Bronchial epithelial cell (primary cell): ENCODE measurements around the gene SMYD3. TPM values are rescaled to one million over a fixed set of nuclear protein-coding genes. Genes with fewer than 3 reads are reported as not detected.

ENCODE experiments used
- DNase-seq: peaks from one replicate; pipeline ENCODE4 v3.0.0-alpha.2; 2010; ENCODE audit warnings: low read depth
- FAIRE-seq: peaks from 2 replicates; lab custom pipeline; 2011; peaks lifted over from hg19 to GRCh38; lab: Jason Lieb, UNC
- H3K27me3 ChIP-seq: 2 replicates; pipeline ENCODE4 v1.5.1; 2011; ENCODE audit warnings: low read length; ENCODE audit not compliant: control insufficient read depth, insufficient read depth
- H3K36me3 ChIP-seq: 2 replicates; pipeline ENCODE4 v1.5.1; 2011; ENCODE audit warnings: low read length; ENCODE audit not compliant: control insufficient read depth, insufficient read depth
- H3K4me3 ChIP-seq: 2 replicates; pipeline ENCODE4 v1.5.1; 2011; ENCODE audit warnings: mild to moderate bottlenecking, low read depth, low read length, control low read depth
- CTCF ChIP-seq: IDR thresholded peaks from 2 replicates; pipeline ENCODE4 v1.5.1; 2011; ENCODE audit warnings: mild to moderate bottlenecking, moderate library complexity, low read length, control low read depth, inconsistent platforms; ENCODE audit not compliant: insufficient read depth, severe bottlenecking
- total RNA-seq: library from RNA; depleted of rRNA; stranded (reverse); fragments of >200 nt; gene quantifications from 2 replicates; pipeline ENCODE4 v1.2.1, GENCODE V29; 2014

SMYD3 gene
- 6.8 and 17.4 TPM in 2 replicates for total RNA-seq

DNA sequence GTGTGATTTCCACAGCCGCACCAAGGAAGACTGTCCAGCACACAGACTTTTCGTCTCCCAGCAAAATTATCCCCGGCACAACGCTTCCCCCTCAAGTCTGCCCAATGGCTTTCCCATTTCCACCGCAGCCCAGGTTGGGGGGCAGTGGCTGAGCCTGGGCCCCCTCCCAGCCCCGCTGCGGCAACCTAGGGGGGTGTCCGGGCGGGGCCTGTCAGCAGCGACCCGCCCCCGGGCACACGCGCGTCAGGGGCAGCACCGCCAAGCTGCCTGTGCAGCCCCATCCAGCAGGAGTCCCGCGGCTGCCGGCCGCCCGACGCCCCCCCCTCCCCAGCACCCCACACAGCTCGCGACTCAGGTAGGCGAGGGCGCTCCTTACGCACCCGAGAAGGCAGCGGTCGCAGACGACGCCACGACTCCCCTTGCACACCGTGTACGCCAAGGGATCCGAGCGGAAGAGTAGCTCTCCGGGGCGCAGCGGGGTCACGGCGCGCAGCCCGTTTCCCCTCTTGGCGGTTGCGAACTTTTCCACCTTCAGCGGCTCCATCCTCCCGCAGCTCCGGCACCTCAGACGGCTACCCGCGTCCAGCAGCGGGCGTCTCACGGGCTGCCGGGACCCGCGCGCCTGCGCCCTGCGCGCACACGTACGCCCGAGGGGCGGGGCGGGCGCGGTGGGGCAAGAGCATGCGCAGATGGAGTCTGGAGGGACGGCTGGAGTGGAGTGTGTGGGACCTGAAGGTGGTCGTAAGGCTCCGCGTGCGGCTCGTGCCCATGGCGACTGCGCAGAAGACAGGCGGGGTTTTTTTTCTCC is at the start of gene SMYD3:
TSS of gene SMYD3 (minus strand) at position 606 of the 808 bp plus-strand sequence.
- Histone ChIP-seq H3K27me3 (no peaks in the 10 kb centered on the region), H3K4me3 (peak within 1 kb of the TSS; percentile 73), H3K36me3 (no peaks in the 10 kb centered on the region)
- peak; percentile 33 for TF ChIP-seq CTCF
- DNase-seq (peak; percentile 45), FAIRE-seq (no peak)

DNA sequence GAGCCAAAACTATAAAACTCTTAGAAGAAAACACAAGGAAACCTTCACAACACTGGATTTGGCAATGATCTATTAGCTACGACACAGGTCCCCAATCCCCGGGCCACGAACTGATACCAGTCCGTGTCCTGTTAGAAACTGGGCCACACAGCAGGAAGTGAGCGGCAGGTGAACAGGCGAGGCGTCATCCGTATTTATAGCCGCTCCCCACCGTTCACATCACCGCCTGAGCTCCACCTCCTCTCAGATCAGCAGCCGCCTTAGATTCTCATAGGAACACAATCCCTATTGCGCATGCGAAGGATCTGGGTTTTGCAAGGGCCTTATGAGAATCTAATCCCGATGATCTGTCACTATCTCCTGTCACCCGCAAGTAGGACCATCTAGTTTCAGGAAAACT is 47.1 kb upstream of the SMYD3 start:
- no peak for FAIRE-seq
- no peak overlapping the region for H3K4me3 ChIP-seq
- no peak for TF ChIP-seq CTCF
- no peaks in the 10 kb centered on the region for H3K27me3 ChIP-seq
- DNase-seq = no peak
- H3K36me3 ChIP-seq = peaks cover 3% of the 10 kb centered on the region

DNA sequence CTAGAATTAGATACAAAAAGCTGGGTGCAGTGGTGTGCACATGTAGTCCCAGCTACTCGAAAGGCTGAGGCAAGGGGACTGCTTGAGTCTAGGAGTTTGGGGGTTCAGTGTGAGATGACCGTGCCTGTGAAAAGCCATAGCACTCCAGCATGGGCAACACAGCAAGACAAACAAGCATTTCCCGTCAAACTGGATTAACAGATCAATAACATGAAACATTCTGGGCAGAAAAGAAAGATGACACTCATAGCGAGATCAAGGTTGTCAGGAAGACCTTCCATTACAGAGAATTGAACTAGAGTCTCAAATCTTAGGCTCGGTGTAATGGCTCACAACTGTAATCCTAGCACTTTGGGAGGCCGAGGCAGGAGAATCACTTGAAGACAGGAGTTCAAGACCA is 45.0 kb upstream of the SMYD3 start:
- DNase-seq = no peak
- H3K36me3 ChIP-seq = peaks cover 3% of the 10 kb centered on the region
- no peak overlapping the region for H3K4me3 ChIP-seq
- TF ChIP-seq CTCF = no peak
- FAIRE-seq = no peak
- no peaks in the 10 kb centered on the region for H3K27me3 ChIP-seq

GRCh38 chr1:246550402-246550801 is 43.3 kb upstream of the SMYD3 start:
- no peak overlapping the region for H3K4me3 ChIP-seq
- H3K27me3 ChIP-seq = no peaks in the 10 kb centered on the region
- DNase-seq (no peak), FAIRE-seq (no peak)
- TF ChIP-seq CTCF = no peak
- peaks cover 3% of the 10 kb centered on the region for H3K36me3 ChIP-seq

- no peaks in the 10 kb centered on the region for H3K27me3 ChIP-seq
- DNase-seq (no peak), FAIRE-seq (no peak)
- H3K4me3 ChIP-seq = no peak overlapping the region
- peaks cover 3% of the 10 kb centered on the region for H3K36me3 ChIP-seq
- TF ChIP-seq CTCF = no peak
Observed at GRCh38 chr1:246549665-246550064, 42.6 kb upstream of the SMYD3 start.
